AML-193 (cell line): ENCODE measurements around the gene CYP26C1.

Experiments used
- DNase-seq, 2 experiments: peaks; one replicate each; lab custom pipeline; 2025; lab: John Stamatoyannopoulos, UW

CYP26C1 gene

GRCh38 chr10:93059975-93060886 lies at the start of gene CYP26C1:
Gene CYP26C1 (plus strand): TSS chr10:93060798. CDS start chr10:93061264, 466 bp downstream.
- DNase-seq = no peak

GRCh38 chr10:93015722-93016121 lies 44.9 kb upstream of the CYP26C1 start:
- DNase-seq = no peak

GRCh38 chr10:93023013-93023650 lies 37.5 kb upstream of the CYP26C1 start:
- DNase-seq = no peak

DNA sequence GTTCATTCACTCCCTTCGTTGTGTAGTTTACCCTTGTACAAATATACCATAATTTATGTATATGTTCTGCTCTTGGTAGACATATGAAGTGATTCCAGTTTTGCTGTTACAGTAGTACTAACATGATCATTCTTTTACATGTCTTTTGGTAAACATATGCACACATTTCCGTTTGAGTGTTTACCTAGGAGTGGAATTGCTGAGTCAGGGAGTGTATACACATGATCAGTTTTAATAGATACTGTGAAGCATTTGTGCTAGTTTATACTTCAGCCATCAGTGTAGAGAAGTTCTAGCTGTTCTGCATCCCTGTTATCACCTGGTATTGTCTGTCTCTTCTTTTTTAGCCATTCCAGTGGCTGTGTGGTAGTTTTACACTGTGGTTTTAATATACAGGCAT lies 34.5 kb upstream of the CYP26C1 start:
- no peak for DNase-seq

GRCh38 chr10:93027508-93027907 lies 33.1 kb upstream of the CYP26C1 start:
- DNase-seq = no peak

- DNase-seq = no peak
Observed at GRCh38 chr10:93028883-93029282, 31.7 kb upstream of the CYP26C1 start.

GRCh38 chr10:93030409-93030808 lies 30.2 kb upstream of the CYP26C1 start:
- DNase-seq = no peak

- no peak for DNase-seq
Observed at GRCh38 chr10:93032105-93032808, 28.3 kb upstream of the CYP26C1 start.

GRCh38 chr10:93032809-93033137 lies 27.8 kb upstream of the CYP26C1 start:
- DNase-seq = no peak

GRCh38 chr10:93034426-93034825 lies 26.2 kb upstream of the CYP26C1 start:
- no peak for DNase-seq

GRCh38 chr10:93039110-93039509 lies 21.5 kb upstream of the CYP26C1 start:
- no peak for DNase-seq

GRCh38 chr10:93039721-93040120 lies 20.9 kb upstream of the CYP26C1 start:
- DNase-seq = peak; percentile 41 to 43

- no peak for DNase-seq
Observed at GRCh38 chr10:93054486-93054885, 6.1 kb upstream of the CYP26C1 start.

DNA sequence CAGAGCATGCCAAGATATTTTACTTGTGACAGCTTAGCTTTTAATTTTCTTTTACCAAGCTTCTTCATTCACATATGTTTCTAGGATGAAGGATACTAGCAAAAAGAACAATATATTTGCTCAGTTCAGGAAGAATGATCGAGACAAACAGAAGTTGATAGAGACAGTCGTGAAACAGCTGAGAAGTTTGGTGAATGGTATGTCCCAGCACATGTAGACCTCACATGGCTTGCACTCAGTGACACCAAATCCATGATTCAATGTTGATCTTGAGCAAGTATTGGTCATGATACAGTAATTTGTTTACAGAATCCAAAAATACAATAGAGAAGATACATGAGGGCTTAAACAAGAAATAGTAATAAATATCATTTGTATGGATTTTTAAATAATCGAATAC lies 2.5 kb upstream of the CYP26C1 start:
- no peak for DNase-seq

DNA sequence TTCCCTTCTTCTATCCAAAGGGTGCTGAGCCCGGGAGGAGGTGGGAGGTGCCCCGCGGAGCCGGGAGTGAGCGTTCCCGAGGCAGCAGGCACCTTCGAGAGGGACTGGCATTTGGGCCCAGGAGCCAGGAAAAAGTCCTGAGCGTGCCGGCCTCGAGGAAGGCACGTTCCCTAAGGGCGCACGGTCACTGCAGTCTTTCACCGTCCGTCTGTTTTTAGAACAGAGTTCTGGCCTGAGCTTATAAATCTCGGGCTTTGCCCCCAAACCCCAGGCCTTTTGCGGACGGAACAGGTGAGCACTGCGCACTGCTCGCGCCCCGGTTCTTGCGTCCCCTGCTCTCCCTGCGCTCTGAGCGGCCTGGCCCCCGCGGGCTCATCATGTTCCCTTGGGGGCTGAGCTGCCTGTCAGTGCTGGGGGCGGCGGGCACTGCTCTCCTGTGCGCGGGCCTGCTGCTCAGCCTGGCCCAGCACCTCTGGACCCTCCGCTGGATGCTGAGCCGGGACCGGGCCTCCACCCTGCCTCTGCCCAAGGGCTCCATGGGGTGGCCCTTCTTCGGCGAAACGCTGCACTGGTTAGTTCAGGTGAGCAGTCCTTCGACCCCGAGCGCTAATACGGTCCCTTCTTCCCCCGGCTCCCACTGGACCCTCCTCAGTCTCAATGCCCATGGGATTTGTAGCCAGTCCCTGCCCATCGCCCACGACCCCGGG lies 442 bp downstream of the CYP26C1 start:
- DNase-seq = no peak

- no peak for DNase-seq
Observed at GRCh38 chr10:93061594-93062513, 1.3 kb downstream of the CYP26C1 start.

DNA sequence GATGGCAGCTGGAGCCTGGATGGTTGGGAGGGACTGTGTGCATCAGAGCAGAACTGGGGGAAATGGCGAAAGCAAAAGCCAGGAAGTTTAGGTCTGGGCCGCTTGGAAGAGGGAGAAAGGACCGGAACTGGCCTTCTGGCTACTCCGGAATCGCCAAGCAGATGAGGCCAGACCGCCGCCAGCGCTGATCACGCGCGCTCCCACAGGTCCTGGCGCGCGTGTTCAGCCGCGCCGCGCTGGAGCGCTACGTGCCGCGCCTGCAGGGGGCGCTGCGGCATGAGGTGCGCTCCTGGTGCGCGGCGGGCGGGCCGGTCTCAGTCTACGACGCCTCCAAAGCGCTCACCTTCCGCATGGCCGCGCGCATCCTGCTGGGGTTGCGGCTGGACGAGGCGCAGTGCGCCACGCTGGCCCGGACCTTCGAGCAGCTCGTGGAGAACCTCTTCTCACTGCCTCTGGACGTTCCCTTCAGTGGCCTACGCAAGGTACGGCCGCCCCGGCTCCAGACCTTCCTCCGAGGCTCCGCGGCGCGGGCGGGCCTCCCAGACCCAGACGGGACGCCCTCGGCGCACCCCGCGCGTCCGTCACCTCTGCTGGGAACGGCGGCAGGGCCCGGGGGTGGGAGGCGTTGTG lies 2.0 kb downstream of the CYP26C1 start:
- no peak for DNase-seq

DNA sequence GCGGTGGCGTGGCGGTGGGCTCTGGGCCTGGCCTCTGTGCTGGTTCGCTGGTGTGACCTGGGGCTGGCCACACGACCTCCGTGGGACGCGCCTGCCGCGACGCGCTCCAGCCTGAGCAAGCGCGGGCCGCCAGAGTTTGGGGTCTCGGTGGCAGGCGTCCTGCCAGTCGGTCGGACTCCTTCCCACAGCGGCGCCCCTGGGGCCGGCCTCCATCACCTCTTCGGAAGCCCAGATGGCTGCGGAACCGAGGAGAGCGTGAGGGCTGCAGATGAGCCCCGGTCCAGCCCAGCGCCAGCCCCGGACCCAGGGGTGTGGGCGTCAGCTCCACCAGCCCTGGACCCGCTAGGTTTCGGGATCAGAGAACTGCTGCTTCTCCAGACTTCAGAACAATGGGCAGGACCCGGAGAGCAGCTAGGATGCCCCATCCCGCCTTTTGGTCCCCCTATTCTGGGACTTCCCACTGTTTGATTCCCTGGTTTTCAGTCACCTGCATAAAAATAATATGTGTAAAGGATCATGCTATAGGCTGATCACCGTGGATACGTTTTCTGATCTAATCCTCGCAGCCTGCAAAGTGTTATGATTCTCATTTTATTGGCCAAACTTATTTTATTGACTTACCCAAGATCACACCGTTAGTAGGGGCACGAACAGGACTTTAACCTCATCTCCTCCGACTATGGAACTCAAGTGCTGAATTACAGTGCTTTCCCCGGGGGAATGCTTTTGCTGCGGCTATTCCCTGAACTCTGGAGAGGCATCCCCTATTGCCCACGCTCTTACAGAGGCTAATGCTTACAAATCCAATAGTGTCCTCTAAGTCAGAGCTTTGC lies 2.8 kb downstream of the CYP26C1 start:
- no peak for DNase-seq

- DNase-seq = no peak
Observed at GRCh38 chr10:93063977-93064660, 3.5 kb downstream of the CYP26C1 start.
